CD4-positive, alpha-beta T cell treated with Interleukin-2 at 100 ng/mL for 4 hours (primary cell): Measurements from ENCODE around the gene CFAP92.

ENCODE experiments used
- DNase-seq: peaks from one replicate; pipeline ENCODE4 v3.0.0-alpha.2; 2020; ENCODE audit warnings: low spot score

The CFAP92 gene, protein sequence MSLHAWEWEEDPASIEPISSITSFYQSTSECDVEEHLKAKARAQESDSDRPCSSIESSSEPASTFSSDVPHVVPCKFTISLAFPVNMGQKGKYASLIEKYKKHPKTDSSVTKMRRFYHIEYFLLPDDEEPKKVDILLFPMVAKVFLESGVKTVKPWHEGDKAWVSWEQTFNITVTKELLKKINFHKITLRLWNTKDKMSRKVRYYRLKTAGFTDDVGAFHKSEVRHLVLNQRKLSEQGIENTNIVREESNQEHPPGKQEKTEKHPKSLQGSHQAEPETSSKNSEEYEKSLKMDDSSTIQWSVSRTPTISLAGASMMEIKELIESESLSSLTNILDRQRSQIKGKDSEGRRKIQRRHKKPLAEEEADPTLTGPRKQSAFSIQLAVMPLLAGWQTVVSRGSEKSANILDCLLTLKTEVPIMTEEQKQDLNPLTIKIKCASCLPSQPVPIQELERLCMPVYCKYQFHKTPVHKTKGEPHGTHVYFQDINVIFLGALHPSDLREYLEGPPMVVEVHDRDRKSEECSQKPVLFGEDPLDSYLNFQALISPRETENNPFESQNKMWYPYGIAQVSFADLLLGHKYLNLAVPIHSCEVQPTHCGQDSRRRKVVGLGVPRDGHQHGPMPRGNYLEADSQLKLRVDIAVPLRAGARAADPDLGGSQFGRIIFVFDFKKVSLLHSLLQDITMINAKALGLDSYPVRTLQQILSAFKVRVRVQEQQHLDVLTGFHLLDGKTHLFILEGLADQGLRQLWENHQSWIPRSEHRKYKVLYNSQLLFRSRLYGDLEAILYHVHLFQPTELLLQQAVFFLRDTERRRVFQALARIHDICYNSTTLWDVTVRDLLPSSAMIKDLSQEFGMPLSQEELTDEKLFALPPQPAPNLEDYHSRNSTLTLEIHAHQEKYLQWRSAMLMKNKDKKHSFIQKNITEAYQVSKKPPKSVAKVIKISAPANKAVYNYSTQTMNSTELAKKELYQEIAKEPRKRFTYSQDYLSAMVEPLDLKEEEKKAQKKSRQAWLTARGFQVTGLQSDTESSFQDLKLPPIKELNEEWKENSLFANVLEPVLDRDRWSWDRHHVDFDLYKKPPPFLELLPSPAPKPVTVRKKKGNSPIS

DNA sequence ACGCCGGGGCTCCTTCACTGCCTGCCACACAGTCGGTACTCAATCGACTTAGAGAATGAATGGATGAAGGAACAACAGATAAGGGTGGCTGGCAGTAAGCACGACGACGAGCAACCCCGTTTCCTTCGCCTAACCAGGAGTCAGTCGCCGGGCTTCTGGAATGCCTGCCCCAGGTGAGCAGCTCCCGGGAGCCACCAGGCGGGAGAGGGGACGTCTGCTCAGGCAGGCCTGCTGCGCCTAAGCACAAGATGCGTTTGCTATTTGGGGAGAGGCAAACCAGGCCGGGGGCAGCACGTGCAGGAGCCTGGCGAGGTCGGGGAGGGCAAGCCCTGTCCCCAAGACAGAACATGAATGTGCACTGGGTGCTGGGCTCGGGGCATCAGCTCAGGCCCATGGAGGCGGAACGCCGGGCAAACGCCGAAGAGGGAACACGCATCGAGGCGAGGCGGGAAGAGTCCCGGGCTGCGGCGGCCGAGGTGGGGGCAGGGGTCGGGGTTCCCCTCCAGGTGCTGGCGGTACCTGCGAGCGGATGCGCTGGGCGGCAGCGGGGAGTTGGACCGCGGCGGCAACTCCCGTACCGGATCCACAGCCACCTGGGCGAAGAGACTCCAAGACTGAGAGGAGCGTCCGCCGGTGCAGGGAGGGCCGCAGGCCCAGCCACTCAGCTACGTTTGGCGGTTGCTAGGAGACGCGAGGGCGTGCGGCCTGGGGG, at the start of gene CFAP92:
CFAP92 (minus strand) TSS at position 616 of the 712 bp plus-strand sequence. CDS start 772 bp downstream, outside the sequence.
- peak; percentile 94 for DNase-seq

DNA sequence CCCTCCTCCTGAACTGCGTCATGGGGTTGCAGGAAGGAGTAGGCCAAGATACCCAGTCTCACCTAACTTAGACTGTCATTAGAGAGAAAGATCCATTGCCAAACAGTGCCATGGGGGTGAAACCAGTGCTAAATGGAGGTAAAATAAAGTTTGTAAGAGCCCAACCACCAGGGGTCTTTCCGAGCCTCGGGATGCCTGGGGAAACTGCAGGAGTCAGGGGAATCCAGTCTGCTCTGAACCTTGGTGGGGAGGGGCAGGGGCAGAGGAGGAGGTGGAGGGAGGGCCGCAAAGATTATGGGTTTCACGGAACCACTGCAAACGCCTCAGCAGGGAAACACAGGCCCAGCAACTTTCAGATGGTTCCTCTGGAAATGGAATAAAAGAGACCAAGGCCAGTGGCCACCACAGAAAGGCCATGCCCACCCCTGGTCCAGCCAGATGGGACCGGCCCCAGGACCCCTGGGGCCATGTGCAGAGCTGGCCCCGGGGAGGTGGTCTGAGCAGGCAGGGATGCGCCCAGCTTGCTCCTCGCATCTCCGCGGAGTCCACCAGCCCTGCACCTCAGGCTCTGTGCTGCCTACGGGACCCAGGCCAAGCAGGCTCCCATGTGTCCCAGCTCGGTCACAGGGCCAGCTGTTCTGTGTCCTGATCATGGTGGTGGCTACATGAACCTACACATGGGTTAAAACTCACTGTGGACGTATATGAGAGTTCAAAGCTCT, 46.9 kb upstream of the CFAP92 start:
- DNase-seq, result no peak

DNA sequence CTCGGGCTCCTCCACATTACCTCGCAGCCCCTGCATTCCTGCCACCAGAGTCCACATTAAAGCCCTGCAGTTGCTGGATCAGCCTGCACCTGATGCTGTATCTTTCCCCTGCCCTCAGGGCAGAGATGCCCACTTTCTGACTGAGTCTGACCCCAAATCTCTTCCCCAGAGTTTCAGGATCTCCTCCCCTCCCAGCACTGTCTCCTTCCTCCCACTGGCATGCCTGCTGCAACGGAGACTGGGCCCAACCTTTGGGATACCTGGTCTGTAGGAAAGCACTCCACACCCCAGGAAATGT, 46.1 kb upstream of the CFAP92 start:
- no peak for DNase-seq

DNA sequence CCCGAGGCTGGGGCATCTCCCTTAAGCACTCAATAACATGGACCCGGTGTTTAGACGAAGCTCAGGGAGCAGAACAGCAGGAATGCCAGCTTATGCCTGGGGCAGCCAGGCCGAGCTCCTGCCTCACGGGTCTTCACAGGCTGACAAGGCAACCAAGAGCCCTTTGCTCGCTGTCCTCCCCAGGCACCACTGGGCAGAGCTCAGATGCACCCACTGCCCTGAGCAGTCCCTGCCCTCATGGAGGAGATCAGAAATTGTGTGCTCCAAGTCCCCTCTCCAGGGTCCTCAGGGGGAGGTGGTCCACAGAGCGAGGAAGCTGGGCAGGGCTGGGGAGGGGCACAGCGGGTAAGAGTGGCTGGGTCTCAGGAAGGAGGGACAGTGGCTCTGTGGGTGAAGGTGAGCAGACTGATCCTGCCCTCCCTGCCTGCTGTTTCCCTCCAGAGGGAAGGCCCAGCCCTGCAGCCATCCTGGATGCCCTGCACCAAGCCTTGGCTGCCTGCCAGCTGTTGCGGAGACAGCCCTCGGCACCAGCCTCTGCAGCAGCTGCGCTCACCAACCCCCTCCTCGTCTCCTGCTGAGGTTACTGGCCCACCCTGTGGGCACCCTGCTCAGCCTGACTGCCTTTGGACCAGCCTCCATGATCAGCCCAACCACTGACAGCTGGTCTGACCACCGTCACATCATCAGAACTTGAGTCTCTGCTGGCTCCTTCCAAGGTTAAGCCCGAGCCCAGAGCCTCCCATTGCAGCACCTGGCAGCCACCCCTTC, 45.6 kb upstream of the CFAP92 start:
- DNase-seq, result no peak

DNA sequence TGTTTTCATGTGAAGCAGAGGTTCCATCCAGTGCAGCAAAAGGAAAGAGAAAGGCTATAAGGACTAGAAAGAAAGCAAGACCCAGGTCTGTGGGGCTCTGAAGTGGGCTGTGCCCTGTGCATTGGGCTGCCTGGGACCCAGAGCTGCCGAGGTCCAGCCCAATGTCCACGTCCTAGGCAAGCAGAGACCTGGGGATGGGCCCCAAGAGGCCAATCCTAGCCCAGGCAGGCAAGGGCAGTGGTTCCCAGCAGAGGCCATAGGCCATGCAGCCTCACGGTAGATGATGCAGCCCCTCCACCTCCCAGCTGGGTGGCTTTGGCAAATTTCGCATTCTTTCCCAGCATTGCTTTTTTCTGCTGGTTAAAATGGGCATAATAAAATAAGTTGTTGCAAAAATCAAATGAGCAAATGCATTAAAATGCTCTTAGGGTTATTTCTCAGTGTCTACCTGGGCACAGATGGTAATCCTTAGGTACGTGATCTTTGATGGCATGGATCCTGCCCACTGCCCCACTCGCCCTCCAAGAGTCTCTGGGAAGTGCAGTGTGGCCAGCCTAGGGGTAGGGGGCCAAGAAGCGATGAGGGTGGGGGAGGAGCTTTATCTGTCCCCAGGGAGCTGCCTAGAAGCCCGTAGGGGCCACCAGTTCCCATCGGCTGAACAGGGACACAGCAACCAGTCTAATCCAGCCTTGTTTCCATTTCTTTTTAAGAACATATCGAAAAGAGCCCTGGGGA, 44.4 kb upstream of the CFAP92 start:
- DNase-seq, result no peak

DNA sequence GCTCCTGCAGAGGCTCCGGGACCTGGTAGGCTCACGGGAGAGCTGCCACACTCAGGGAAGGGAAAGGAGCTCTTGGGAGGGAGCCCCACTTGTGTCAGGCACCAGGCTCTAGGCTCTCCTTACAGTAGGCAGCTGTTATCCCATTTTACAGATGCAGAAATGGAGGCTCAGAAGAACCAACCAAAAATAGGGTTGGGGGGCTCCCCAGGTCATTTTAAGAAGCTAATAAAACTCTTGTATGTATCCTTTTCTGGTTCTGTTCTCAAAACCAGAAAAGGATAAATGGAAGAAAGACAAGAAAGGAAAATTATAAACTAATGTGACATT, 43.2 kb upstream of the CFAP92 start:
- no peak for DNase-seq

DNA sequence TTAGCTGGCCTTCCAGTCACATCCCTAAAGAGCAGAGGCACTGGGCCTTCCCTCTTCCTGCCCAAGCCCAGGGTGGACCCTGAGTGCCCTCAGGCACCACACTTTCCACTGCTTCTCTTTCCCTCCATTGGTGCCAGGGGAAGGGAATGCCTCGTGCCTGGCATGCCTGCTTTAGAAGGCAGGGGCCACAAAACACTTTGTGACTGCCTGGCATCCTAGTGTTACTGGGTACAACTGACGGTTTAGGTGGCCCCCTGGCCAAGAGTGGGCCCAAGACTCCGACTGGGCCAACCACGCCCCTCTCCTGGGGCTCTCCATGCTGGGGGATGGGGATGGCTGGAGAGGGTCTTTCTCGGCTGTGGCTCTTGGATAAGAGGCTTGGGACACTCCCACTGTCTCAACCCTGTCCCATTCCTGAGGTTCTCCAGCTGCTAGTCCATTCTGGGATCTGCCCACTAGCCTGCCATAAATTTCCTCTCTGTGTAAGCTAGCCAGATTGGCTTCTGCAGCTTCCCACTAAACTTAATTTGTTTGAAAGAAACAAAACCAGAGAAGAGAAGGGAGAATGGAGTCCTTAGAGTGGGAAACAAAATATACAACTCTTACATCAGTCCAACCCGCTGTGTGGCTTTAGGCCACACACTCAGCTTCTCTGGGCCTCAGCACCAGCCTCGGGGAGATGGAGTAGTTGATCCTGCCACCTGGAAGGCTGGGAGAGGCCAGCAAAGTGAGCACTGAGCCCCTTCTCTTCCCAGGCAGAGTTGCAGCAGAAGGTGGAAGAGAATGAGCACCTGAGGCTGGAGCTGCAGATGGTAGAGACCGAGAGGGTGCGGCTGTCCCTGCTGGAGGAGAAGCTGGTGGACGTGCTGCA, 42.6 kb upstream of the CFAP92 start:
- no peak for DNase-seq

DNA sequence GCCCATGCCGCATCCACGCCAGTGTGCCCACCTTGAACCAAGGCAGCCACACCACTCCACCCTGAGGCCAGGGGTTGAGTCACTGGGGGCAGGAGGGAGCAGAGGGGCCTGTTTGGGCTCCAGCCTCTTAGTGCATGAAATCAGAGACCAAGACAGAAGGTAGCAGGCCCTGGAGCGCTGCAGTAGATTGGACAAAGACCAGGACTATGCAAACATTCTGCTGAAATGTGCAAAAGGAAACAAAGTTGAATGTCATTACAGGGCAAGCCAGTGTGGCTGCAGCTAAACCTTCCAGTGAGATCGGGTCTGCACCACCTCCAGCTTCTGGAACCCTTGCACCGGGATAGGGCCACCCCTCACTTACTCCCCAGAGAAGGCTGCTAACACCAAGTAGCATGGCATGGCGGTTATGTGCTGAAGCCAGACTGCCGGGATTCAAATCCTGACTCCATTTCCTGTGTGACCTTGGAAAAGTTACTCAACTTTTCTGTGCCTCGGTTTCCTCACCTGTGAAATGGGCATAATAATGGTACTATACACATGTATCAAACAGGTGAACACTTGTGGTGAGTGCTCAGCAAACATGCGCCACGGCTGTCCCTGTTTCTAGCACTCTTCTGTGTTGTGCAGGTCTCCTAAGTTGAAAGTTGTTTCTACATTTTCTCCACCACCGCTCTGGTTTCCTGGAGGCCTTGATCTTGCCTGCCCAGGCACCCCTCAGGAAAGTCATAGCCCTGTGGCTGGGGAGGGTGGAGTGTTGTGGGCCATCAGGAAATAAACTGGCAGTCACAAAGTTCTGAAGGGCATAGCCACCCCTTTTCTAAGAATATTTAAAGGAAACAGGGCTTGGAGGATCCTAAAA, 41.7 kb upstream of the CFAP92 start:
- DNase-seq, result no peak

DNA sequence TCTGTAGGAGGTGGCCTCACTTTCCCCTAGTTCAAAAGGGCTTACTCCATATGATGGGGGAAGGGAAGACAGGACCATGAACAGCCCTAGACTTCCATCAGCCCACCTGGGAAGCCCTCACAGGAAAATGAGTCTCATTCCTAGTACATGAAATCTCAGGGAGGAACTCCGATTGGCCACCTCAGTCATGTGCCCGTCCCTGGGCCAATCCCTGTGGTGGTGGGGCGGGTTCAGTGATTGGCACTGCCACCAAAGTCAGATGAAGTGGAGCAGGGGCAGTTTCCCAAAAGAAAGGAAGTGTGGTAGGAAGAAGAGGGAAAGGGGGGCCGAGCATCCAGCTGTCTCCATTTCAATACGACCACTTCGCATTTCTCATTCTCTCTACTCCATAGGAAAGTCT, 40.8 kb upstream of the CFAP92 start:
- no peak for DNase-seq

DNA sequence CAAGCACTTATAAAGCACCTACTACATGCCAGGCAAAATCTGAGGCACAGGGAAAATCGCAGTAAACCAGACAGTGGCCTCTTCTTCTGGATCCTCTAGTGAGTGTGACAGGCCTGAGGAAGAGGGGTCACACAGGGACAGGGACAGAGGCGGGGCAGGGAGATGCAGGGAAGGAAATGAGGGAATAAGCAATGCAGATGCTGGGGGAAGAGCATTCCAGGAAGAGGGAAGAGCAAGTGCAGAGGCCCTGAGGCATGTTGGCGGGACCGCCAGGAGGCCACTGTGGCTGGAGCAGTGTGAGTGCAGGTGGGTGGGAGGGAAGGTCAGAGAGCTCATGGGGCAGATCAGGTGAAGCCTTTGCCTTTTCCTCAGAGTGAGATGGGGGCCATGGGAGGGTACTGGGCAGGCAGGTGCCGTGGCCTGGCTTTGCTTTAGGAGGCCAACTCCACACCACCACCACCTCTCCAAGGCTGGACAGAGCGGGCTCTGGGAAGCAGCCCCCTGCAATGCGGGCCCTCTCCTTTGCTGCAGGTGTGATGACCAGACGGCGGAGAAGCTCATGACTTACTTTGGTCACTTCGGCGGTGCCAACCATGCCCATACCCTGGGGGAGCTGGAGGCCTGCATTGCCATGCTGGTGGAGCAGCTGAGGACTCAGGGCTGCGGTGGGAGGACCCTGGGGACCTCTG, 39.9 kb upstream of the CFAP92 start:
- no peak for DNase-seq

DNA sequence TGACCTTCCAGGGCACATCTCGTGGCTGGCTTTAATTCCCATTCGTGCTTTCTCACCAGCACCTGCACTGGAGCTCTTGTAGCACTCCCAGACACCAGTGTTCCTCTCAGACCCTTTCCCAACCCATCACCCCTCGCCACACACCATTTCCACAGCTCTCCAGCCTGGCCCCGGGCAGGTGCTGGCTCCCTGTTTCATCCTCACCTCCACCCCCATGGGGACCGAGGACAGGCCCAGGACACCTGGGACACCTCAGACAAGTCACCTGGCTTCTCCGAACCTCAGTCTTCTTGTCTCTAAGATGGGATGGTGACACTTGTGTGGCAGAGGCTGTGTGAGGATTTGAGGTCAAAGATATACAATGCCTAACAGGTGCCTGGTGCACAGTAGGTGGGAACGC, 39.3 kb upstream of the CFAP92 start:
- no peak for DNase-seq

DNA sequence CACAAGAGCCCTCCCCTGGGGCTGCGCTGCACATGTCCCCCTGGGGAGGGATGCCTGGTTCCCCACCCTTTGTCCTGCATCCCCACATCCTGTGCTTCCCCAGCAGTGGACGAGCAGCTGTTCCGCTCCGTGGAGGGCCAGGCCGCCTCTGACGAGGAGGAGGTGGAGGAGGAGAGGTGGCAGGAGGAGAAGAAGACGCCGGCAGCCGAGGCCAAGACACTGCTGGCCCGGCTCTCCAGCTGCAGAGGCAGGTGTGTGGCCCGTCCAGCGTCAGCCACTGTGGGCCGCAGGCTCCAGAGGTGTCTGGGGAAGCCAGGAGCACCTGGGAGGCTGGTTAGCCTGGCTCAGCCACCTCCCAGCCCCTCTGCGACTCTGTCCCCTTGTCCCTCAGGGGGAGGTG, 38.8 kb upstream of the CFAP92 start:
- no peak for DNase-seq

DNA sequence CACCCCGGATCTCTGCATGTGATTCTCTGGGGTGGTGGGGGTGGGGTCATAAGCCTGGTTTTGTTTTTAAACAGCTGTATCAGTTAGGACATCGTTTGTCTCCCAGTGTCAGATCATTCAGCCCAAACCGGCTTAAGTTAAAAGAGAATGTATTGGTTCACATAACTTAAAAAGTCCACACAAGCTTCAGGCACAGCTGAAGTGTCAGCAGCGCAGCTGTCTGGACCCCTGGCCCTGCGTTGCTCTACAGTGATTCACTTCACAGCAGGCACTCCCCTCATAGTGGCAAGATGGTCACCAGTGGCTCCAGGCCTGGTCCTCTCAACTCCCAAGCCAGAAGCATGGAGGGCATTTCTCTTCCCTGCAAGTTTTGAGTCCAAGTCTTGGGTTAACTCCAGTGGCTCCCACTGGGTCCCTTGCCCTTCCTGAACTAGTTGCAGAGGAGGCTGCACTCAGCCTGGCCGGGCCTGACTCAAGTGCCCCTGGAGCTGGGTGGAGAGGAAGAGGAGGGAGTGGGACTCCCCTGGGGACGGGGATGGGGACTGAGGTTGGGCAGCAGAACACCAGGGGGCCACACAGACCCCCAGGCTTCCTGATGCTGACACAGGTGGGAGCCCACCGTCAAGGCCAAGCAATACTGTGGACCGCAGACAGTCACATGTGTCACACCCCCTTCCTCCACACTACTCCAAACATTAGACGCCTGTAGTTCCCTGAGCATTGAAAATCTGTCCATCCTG, 37.8 kb upstream of the CFAP92 start:
- DNase-seq, result no peak

DNA sequence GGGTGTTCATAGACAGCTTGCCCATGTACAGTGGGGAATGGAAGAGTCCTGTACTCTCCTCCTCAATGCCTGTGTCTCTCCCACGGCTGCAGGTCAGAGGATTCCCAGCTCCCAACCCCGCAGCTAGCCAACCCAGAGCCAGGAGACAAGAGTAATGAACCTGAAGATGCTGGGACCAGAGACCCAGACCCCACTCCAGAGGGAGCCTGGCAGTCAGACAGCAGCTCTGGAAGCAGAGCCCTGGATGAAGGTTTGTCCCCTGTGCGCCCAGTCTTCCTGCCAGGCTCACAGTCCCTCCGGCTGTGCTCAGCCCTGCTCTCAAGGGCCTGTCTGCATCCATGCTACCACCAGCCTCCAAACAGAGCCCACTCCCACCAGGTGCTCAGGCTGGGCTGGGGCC, 36.7 kb upstream of the CFAP92 start:
- no peak for DNase-seq

DNA sequence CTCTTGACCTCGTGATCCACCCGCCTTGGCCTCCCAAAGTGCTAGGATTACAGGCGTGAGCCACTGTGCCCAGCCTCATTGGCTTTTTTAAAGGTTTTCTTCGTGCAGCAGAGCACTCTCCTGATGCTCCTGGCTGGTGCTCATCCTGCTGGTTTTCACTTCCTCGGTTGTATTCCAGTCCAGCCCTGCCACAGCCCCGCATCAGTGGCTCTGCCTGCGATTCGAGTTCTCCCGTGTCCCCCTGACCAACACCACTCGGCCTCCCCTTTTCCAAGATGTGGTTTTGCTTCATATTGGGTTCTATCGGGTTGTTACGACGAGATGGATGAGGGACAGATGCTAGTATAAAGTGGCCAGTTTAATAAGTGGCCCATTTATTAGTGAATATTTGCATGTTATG, 35.0 kb upstream of the CFAP92 start:
- no peak for DNase-seq

DNA sequence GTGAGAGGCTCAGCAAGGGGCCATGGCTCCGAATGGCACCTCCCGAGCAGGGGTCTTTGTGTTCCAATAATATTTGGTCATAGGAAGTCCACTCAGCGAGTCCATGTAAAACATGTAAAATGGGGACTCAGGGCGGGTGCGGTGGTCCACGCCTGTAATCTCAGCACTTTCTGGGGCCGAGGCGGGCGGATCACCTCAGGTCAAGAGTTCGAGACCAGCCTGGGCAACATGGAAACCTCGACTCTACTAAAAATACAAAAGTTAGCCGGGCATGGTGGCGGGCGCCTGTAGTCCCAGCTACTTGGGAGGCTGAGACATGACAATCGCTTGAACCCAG, 33.6 kb upstream of the CFAP92 start:
- no peak for DNase-seq
